CD4-positive, alpha-beta memory T cell (primary cell): Measurements from ENCODE around the gene ATF7. TPM values are rescaled to one million over a fixed set of nuclear protein-coding genes. Genes with fewer than 3 reads are reported as not detected.

Experiments
- CTCF ChIA-PET: fragments of 350-600 bp; sonication (Branson Sonifier 250); formaldehyde crosslinking; loops from one replicate; lab custom pipeline; 2021; ENCODE audit warnings: inconsistent platforms; ENCODE audit not compliant: partially characterized antibody; lab: Charles Lee
- POLR2A ChIA-PET: fragments of 350-600 bp; sonication (Branson Sonifier 250); formaldehyde crosslinking; loops from one replicate; lab custom pipeline; 2021; ENCODE audit not compliant: partially characterized antibody; lab: Charles Lee
- DNase-seq, 5 donors: peaks; one replicate each; pipeline versions ENCODE4 v3.0.0 to v3.0.0-alpha.2; 2020 to 2022; ENCODE audit warnings: mixed read lengths in 1 of 5
- H3K27ac ChIP-seq: one replicate; pipeline ENCODE4 v1.7.0; 2013; ENCODE audit warnings: low read depth, low read length
- H3K27me3 ChIP-seq: 2 replicates; pipeline ENCODE4 v1.7.0; 2013; ENCODE audit warnings: mild to moderate bottlenecking, low read length, moderate library complexity; ENCODE audit not compliant: insufficient read depth
- H3K36me3 ChIP-seq: 2 replicates; pipeline ENCODE4 v1.7.0; 2013; ENCODE audit warnings: mild to moderate bottlenecking, low read length, moderate library complexity; ENCODE audit not compliant: insufficient read depth
- H3K4me1 ChIP-seq: 2 replicates; pipeline ENCODE4 v1.7.0; 2013; ENCODE audit warnings: mild to moderate bottlenecking, low read length, moderate library complexity; ENCODE audit not compliant: insufficient read depth
- H3K4me3 ChIP-seq, 2 donors: one replicate each; pipeline ENCODE4 v1.7.0; 2013; ENCODE audit warnings: low read length in 2 of 2, mild to moderate bottlenecking in 1 of 2
- H3K9me3 ChIP-seq, 2 donors: one replicate each; pipeline ENCODE4 v1.7.0; 2013; ENCODE audit warnings: low read length in 2 of 2, control low read depth in 1 of 2; ENCODE audit not compliant: control insufficient read depth in 1 of 2
- H3K27ac Mint-ChIP-seq, 7 donors: one replicate each; pipeline ENCODE4 v1.8.0; 2020 to 2021; ENCODE audit warnings: mixed read lengths in 7 of 7, mild to moderate bottlenecking in 6 of 7, inconsistent platforms in 3 of 7, moderate library complexity in 3 of 7
- H3K27me3 Mint-ChIP-seq, 2 donors: one replicate each; pipeline ENCODE4 v1.8.0; 2020 to 2021; ENCODE audit warnings: mixed read lengths in 2 of 2
- H3K36me3 Mint-ChIP-seq, 2 donors: one replicate each; pipeline ENCODE4 v1.8.0; 2020 to 2021; ENCODE audit warnings: mixed read lengths in 2 of 2, inconsistent platforms in 1 of 2, mild to moderate bottlenecking in 1 of 2
- H3K4me1 Mint-ChIP-seq, 4 donors: one replicate each; pipeline ENCODE4 v1.8.0; 2020 to 2021; ENCODE audit warnings: mixed read lengths in 4 of 4, mild to moderate bottlenecking in 1 of 4
- H3K4me3 Mint-ChIP-seq, 8 donors: one replicate each; pipeline ENCODE4 v1.8.0; 2020 to 2021; ENCODE audit warnings: mixed read lengths in 8 of 8, mild to moderate bottlenecking in 7 of 8, moderate library complexity in 6 of 8, inconsistent platforms in 3 of 8
- H3K9me3 Mint-ChIP-seq, 8 donors: one replicate each; pipeline ENCODE4 v1.8.0; 2020 to 2021; ENCODE audit warnings: mixed read lengths in 8 of 8, mild to moderate bottlenecking in 5 of 8, inconsistent platforms in 3 of 8, moderate library complexity in 1 of 8
- intact Hi-C: fragments of 100-400 bp; cut with micrococcal nuclease; formaldehyde crosslinking; loops from one replicate; pipeline ENCODE4 v1.15.1; 2023
- polyA plus RNA-seq, 2 donors: library from polyadenylated mRNA; unstranded; fragments of 300-500 nt; fragmentation: Illumina TruSeq; gene quantifications; one replicate each; pipeline ENCODE4 v1.2.3, GENCODE V29; 2021
- total RNA-seq, 2 experiments: library from RNA; stranded (reverse); gene quantifications; one replicate each; pipeline ENCODE4 v1.2.3, GENCODE V29; 2021

The ATF7 gene
- total and polyA plus RNA-seq, 4 experiments from 2014 or later = 16.3 to 35.8 (median 21.6) TPM

DNA sequence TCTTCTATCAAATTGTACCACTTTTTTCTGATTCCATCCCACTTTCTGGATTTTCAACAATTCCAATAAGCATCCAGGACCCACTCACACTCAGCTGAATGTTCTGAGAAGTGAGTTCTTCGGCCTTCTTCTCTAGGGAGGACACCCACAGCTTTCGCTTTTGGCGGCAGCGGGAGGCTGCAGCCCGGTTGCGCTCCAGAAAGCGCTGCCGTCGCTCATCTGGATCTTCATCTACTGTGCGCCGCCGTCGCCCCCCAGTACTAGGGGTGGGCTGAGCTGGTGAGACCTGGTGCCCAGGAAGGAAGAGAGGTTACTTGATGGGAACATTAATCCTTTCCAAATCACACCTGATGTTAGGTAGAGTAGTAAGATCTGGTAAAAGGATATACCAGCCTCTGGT lies 101.7 kb downstream of the ATF7 start:
- H3K36me3 ChIP-seq = peaks cover 33% of the 10 kb centered on the region
- Mint-ChIP-seq H3K4me3 (no peak overlapping the region), H3K27me3 (no peaks in the 10 kb centered on the region), H3K27ac (no peak overlapping the region), H3K36me3 (peaks cover 38 to 57% of the 10 kb centered on the region in 2 donors), H3K9me3 (no peaks in the 10 kb centered on the region), H3K4me1 (peaks cover 0 to 1% (median 0%) of the 10 kb centered on the region in 4 donors)
- H3K4me3 ChIP-seq = no peak overlapping the region
- no peak for DNase-seq
- POLR2A ChIA-PET = no interaction called here
- H3K9me3 ChIP-seq = no peaks in the 10 kb centered on the region
- intact Hi-C loops = no loop called here
- CTCF ChIA-PET = interaction anchor here (2.9 kb wide), 1 partner anchor 16 kb away, joined by 12 read pairs; no protein-coding TSS in a partner anchor
- no peaks in the 10 kb centered on the region for H3K27me3 ChIP-seq
- no peak overlapping the region for H3K27ac ChIP-seq
- no peaks in the 10 kb centered on the region for H3K4me1 ChIP-seq

DNA sequence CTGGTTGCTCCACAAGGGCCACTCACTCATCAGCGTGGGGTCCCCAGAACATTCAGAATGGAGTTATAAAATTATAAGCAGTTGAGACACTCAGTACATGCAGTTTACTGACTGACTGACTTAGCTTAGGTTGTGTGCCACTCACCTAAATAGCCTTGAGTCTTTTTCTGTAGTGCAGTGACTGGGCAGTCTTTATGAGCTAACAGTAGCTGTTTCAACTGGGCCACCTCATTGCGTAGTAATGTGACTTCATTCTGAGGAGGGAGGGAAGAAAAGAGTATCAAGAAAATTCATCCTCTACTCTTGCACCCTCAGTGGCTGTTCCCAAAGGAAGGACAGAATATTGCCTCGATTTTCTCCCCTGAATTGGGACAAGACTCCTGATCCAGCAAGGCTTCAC lies 103.1 kb downstream of the ATF7 start:
- Mint-ChIP-seq H3K27me3 (no peaks in the 10 kb centered on the region), H3K36me3 (peaks cover 38 to 59% of the 10 kb centered on the region in 2 donors), H3K9me3 (no peaks in the 10 kb centered on the region), H3K27ac (no peak overlapping the region), H3K4me3 (no peak overlapping the region), H3K4me1 (peaks cover 0 to 1% (median 0%) of the 10 kb centered on the region in 4 donors)
- Histone ChIP-seq H3K4me1 (no peaks in the 10 kb centered on the region), H3K36me3 (peaks cover 38% of the 10 kb centered on the region), H3K9me3 (no peaks in the 10 kb centered on the region), H3K27me3 (no peaks in the 10 kb centered on the region), H3K27ac (no peak overlapping the region), H3K4me3 (no peak overlapping the region)
- CTCF ChIA-PET = interaction anchor here (1.4 kb wide), 1 partner anchor 15 kb away, joined by 4 read pairs; no protein-coding TSS in a partner anchor
- intact Hi-C loops = no loop called here
- DNase-seq = no peak
- POLR2A ChIA-PET = no interaction called here

DNA sequence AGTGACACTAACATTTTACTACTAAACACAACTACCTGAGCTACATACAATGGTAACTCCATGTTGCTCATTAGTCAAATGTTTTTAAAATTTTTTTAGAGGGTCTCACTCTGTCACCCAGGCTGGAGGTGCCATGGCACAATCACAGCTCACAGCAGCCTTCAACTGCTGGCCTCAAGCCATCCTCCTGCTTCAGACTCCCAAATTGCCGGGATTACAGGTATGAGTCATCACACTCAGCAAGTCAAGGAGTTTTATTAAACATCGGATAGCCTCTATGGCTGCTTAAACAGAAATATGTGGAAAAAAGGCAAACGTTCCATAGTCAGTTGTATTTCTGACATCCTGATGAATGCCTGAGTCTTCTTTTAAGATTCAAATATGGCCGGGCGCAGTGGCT lies 107.8 kb downstream of the ATF7 start:
- Histone ChIP-seq H3K4me1 (no peaks in the 10 kb centered on the region), H3K27ac (no peak overlapping the region), H3K9me3 (no peaks in the 10 kb centered on the region), H3K36me3 (peaks cover 68% of the 10 kb centered on the region), H3K4me3 (no peak overlapping the region), H3K27me3 (no peaks in the 10 kb centered on the region)
- no peaks in the 10 kb centered on the region for H3K4me1 Mint-ChIP-seq
- no peak for DNase-seq
- no peak overlapping the region for H3K27ac Mint-ChIP-seq
- CTCF ChIA-PET = interaction anchor here (1.0 to 1.3 kb wide), 2 partner anchors 9 to 157 kb away, joined by 3 to 5 read pairs; no protein-coding TSS in a partner anchor
- no peaks in the 10 kb centered on the region for H3K27me3 Mint-ChIP-seq
- H3K36me3 Mint-ChIP-seq = peaks cover 45 to 68% of the 10 kb centered on the region in 2 donors
- H3K9me3 Mint-ChIP-seq = no peaks in the 10 kb centered on the region
- intact Hi-C loops = no loop called here
- no peak overlapping the region for H3K4me3 Mint-ChIP-seq
- POLR2A ChIA-PET = no interaction called here

DNA sequence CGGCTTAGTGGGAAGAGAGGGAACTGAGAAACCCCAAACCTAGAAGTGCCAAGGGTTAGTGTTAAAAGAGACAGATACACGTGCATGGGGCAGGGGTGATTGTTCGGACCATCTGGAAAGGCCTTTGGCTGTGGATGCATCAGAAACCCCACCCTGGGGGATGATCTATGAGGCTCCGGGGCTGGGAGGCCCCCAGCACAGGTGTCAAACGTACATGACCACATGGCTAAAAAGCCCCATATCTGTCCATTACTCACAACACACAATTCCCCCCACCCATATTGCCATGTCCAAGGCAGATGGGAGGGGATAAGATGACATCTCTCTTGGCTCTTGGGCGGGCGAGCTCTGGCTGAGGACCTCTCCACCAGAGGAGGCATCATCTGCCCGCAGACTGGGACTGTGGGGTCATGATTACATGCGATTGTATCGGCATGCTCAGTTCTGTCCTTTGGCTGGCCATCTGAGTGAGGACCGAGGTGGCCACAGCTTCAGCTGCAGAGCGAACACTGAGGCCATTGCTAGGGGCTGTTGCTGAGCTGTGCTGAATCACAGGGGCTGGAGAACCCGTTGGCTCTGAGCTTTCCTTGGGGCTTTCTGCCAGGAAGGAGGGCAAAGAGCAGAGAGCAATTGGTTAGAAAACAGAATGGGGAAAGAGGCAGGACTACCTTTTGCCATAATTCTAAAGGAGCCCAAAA lies 109.3 kb downstream of the ATF7 start:
- DNase-seq = no peak
- no peak overlapping the region for H3K27ac ChIP-seq
- Mint-ChIP-seq H3K27me3 (no peaks in the 10 kb centered on the region), H3K27ac (peak overlapping the region in 4 of 7 donors; percentile 17 to 71 (median 42)), H3K9me3 (no peaks in the 10 kb centered on the region), H3K4me3 (no peak overlapping the region), H3K4me1 (no peaks in the 10 kb centered on the region), H3K36me3 (peaks cover 39 to 68% of the 10 kb centered on the region in 2 donors)
- no peaks in the 10 kb centered on the region for H3K4me1 ChIP-seq
- intact Hi-C loops = no loop called here
- H3K36me3 ChIP-seq = peaks cover 66% of the 10 kb centered on the region
- ChIA-PET POLR2A (no interaction called here), CTCF (interaction anchor here (1.2 to 1.3 kb wide), 2 partner anchors 155 to 165 kb away, joined by 3 read pairs; no protein-coding TSS in a partner anchor)
- no peaks in the 10 kb centered on the region for H3K27me3 ChIP-seq
- H3K9me3 ChIP-seq = no peaks in the 10 kb centered on the region
- H3K4me3 ChIP-seq = no peak overlapping the region

DNA sequence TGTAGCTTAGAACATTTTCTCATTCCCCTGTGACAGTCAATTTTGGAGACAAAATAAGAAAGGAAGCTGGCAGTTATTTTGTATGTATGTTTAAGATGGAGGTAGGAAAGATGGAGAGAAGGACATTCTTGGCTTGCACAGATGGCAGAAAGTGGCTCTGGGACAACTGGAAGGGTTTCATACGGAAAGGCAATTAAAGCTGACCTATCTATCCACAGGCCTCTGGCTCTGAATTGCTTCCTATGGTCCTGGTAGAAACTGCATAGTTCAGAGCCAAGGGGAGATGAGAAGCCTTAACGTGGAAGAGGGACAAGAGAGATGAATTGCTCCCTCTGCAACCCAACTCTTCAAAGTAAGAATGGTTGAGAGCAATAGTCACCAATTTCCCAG lies 110.9 kb downstream of the ATF7 start:
- POLR2A ChIA-PET = no interaction called here

DNA sequence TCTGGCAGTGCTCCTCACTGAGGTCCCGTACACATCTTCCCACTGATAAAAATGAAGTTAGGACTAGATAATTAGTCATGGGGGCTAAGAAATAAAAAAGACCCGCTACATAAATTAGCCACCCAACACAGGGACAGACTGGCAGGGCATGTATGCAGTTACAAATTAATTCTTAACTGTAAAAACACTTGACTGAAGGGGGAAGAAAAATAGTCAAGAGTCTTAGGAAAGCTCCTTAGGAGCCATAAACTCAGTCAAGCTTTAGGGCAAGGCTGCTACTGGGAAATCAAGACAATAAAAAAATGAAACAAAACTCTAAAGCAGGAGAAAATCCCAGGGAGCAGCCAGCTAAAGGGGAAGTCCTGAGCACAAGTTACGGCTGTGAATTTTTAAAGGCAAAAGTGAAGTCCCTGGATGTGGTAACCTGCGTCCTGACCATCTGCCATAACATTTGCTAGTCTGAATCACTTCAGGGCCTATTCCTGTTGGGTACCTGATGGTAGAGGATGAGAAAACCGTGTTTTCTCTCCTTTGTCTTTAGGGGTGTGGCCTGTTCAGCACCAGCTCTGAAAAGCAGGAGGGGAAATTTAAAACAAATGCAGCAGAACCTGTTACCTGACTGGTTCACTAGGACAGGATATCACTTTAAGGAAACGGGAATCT lies 111.4 kb downstream of the ATF7 start:
- H3K4me1 ChIP-seq = no peaks in the 10 kb centered on the region
- H3K4me1 Mint-ChIP-seq = no peaks in the 10 kb centered on the region
- no peak overlapping the region for H3K27ac ChIP-seq
- H3K9me3 ChIP-seq = no peaks in the 10 kb centered on the region
- H3K4me3 Mint-ChIP-seq = no peak overlapping the region
- H3K36me3 Mint-ChIP-seq = peaks cover 22 to 60% of the 10 kb centered on the region in 2 donors
- no peak for DNase-seq
- intact Hi-C loops = no loop called here
- H3K36me3 ChIP-seq = peaks cover 49% of the 10 kb centered on the region
- no peaks in the 10 kb centered on the region for H3K9me3 Mint-ChIP-seq
- ChIA-PET CTCF (interaction anchor here (1.0 to 1.3 kb wide), 2 partner anchors 37 to 162 kb away, joined by 3 to 4 read pairs; no protein-coding TSS in a partner anchor), POLR2A (no interaction called here)
- H3K27me3 Mint-ChIP-seq = no peaks in the 10 kb centered on the region
- no peak overlapping the region for H3K4me3 ChIP-seq
- no peaks in the 10 kb centered on the region for H3K27me3 ChIP-seq
- H3K27ac Mint-ChIP-seq = peak overlapping the region in 3 of 7 donors; percentile 29 to 54 (median 36)

More for the DNA sequence above, 110.9 kb downstream of the ATF7 start:
- CTCF ChIA-PET = interaction anchor here (1.3 kb wide), 1 partner anchor 163 kb away, joined by 4 read pairs; no protein-coding TSS in a partner anchor
- Histone ChIP-seq H3K36me3 (peaks cover 51% of the 10 kb centered on the region), H3K27me3 (no peaks in the 10 kb centered on the region), H3K27ac (no peak overlapping the region), H3K4me3 (no peak overlapping the region), H3K4me1 (no peaks in the 10 kb centered on the region), H3K9me3 (no peaks in the 10 kb centered on the region)
- Mint-ChIP-seq H3K4me1 (no peaks in the 10 kb centered on the region), H3K36me3 (peaks cover 27 to 62% of the 10 kb centered on the region in 2 donors), H3K9me3 (no peaks in the 10 kb centered on the region), H3K4me3 (no peak overlapping the region), H3K27ac (no peak overlapping the region), H3K27me3 (no peaks in the 10 kb centered on the region)
- intact Hi-C loops = no loop called here
- no peak for DNase-seq
